NCI-H510A (cell line): ENCODE measurements around the gene MOSPD3.

Experiments
- DNase-seq: peaks from one replicate; lab custom pipeline; 2025; lab: John Stamatoyannopoulos, UW

Gene MOSPD3

DNA sequence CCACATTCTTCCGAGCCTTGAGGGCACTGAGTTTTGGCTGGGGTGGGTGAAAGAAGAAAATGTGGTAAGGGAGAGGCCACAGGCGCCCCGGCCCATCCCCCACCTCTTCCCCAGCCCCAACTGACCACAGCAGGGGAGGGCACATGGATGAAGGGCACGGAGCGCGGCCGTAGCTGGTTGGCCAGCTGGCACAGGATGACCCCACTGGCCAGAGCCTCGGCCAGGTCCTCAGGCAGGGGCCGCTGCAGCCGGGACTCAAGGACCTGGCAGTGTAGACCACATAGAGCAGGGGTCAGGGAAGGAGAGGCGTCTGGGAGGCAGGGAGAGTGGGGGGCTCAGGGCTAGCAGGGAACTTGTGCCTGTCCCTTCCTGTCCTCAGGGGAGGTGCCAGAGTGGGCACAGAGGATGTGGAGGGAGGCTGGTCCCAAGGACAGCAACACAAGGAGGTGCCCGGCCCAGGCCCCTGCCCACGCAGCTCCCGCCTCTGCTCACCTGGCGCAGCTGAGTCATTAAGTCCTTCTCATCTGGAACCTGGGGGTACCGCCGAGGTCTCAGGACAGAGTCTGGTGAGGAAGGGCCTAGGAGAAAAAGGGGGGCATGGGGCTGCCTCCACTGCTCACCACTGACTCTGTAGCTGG is 36.5 kb upstream of the MOSPD3 start:
- no peak for DNase-seq

DNA sequence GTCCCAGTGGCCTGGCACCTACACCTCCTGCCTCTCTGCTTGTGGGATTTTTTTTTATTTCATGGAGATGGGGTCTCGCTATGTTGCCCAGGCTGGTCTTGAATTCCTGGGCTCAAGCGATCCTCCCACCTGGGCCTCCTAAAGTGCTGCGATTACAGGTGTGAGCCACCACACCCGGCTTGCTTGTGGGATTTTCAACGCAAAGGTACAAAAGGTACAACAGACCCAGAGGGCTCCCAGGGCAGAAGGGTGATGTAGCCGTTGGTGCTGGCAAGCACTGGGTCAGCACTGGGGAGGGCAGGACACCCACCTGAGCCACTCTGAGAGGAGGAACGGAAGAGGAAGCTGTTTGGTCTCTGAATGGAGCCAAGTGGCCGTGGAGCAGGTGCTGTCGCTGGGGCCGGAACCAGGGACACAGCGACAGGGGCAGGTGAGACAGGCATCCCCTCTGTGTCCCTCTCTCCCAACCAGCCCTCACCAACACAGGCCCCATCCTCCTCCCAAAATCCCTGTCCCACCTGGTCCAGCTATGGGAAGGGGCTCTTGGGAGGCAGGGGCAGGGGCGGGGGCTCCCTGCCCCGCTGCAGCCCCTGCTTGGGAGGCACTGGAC is 35.9 kb upstream of the MOSPD3 start:
- no peak for DNase-seq

DNA sequence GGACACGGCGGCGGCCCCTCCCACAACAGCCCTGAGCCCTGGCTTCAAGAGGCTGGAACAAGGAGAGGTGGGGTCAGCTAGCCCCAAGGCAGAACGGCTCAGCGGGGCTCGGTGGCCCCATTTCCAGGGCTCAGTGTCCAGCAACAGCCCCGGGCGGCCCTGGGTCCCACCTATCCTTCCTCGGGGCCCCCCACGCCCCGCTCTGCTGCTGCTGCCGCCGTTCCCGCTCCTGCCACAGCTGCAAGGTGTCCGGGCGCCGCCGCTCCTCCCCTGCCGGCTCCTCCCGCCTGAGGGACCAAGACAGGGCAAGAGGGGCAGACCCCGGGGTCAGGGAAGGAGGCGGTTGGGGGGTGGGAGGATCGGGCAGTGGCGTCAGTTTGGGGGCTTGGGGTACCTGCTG is 35.2 kb upstream of the MOSPD3 start:
- no peak for DNase-seq

DNA sequence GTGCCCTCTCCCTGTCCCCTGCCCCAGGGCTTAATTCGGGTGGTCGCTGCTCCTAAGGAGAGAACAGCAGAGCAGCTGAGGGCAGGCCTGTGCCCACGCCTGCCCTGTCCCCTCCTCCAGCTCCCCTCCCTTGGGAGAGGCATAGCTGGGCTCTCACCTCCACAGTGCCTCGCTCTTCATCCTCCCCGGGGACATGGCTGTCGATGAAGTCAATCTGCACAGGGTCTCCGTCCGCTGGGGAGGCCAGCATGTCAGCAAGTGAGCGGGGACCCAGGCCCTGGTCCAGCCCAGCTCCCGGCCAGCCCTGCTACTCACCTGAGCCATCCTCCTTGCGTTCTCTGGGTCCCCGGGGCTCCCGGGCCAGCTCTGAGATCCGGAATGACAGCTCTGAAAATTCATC is 34.8 kb upstream of the MOSPD3 start:
- no peak for DNase-seq

DNA sequence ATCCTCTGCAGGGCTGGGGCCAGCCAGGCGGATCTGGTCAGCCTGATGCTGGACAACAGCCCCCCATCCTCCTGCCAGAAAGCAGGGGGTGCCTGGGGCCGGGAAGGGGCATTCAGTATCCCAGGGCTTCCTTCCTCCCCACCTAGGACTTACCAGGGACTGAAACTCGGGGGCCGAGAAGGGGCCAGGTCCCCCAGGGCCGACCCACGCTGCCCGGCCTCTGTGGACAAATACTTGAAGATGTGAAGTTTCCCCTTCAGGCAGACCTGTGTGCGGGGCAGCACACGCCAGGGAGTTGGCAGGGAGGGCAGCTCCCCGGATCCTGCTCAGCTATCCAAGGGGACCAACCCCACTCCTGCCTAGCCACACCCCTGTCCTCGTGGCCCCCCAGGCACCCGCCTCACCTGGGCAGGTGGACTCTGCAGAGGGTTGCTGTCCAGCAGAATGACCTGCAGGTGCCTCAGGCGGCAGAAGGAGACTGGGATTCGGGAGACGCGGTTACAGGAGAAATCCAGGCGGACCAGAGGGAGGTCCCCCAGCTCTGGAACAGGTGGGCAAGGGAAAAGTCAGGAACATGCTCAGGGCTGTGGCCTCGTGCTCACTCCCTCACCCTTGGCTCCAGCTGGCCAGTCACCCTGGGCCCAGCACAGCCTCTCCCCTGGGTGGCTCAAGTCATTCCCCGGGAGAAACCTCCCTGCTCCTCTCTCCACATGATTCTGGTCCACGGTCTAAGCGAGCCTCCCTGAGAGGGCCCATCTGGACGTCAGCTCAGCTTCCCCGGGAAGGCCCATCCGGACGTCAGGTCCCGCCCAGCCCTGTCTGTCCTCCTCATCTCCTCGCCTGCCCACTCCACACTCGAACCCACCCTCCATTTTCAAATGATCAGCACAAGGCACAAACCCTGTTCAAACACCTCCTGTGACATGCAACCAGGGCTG is 33.8 kb upstream of the MOSPD3 start:
- DNase-seq = no peak

DNA sequence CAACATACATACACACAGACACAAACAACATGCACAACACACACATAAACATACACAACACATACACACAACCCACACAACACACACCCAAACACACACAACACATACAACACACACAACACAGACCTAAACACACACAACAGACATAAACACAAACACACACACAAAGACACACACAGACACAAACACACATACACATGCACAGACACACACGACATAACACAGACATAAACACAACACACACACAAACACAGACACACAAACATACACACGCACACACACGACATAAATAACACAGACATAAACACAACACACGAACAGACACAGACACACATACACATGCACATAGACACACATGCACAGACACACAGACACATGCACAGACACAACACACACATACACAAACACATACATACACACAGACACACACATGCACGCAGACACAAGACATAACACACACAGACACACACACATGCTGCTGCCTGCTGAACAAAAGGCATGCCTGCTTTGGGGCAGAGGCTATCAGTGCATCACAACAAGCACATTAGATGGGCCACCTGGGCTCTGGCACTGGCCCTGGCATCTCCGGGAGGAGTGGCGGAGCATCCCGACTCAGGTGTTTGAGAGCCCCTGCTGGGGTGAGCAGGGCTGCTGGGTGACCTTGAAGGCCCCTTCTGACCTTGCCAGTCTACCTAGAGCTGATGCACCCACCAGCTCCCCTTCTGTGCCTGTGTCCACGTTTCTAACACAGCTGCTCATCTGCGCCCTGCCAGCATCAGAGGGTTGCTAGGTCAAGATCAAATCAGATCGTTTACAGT is 31.7 kb upstream of the MOSPD3 start:
- DNase-seq = no peak

DNA sequence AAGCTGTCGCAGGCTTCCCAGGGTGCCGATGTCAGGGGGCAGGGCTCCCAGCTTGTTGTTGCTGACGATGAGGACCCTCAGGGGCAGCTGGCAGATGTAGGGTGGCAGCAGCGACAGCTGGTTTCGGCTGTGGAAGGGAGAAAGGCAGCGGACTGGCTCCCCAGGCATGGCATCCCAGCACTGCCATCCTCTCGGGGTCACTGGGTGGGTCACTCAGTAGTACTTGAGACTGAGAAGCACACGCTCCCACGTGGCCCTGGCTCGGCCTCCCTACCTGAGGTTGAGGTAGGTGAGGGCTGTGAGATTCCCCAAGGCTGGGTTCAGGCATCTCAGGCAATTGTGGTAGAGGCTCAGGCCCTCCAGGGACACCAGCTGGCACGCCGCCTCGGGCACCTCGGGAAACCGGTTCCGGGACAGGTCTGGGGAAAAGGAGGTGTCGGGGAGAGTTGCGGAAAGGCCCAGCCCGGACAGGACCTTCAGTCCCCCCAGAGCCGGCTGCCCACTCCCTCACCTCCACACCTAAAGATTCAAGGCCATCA is 30.2 kb upstream of the MOSPD3 start:
- DNase-seq = no peak

DNA sequence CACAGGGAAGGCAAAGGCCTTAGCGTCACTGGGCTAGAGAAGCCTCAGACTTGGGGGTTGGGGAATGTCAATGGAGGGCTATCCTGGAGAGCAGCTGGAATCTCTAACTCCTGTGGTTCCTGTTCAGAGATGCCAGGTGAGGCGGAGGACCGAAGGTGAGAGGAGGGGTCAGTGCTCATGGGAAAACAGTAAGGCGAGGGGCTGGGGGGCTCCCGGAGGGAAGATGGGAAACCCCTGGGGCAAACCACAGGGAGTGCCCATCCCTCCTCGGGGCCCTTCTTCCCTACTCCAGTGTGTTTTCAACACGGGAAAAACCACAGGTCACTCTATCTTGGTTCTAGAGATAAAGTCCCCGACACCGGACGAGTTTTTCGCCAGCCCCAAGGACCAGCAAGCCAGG is 29.7 kb upstream of the MOSPD3 start:
- DNase-seq = no peak

DNA sequence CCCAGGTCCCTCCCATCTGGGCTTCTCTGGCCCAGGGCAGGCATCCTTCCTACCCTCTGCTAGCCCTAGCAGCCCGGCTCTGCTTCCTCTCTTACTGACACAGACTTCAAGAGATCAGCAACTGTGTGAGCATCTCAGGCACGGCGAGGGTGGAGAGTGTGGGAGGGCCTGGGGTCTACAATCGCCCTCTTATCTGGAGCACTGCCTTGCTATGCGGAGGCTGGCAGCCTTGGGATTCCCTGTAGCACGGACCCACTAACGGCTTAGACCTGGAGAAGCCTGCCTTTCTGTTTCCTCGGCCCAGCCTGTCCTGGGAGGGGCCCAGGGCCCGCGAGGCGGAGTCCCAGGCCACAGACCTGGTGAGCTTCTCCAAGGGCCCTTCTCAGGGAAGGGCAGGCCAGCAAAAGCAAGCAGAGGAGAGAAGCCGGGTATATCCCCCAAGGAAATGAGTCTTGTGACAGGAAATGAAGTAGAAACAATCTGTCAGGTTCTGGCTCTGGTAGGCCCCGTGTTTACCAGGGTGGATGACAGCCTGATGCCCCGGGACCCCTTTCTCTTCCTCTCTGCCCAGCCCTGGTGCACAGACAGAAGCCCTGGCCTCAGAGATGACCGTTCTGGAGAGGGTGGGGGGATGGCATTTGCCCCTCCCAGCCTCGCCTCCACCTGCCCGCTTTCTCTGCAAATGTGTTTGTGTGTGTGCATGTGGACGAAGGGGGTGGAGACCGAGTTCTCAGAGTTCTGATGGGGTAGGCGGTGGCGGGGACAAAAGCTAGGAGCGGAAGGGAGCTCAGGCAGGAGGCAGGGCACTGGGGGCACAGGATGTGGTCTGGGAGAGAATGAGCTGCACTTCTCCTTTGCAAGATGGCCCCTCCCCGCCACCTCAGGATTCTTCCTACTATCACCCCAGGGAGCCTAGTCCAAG is 28.9 kb upstream of the MOSPD3 start:
- no peak for DNase-seq

DNA sequence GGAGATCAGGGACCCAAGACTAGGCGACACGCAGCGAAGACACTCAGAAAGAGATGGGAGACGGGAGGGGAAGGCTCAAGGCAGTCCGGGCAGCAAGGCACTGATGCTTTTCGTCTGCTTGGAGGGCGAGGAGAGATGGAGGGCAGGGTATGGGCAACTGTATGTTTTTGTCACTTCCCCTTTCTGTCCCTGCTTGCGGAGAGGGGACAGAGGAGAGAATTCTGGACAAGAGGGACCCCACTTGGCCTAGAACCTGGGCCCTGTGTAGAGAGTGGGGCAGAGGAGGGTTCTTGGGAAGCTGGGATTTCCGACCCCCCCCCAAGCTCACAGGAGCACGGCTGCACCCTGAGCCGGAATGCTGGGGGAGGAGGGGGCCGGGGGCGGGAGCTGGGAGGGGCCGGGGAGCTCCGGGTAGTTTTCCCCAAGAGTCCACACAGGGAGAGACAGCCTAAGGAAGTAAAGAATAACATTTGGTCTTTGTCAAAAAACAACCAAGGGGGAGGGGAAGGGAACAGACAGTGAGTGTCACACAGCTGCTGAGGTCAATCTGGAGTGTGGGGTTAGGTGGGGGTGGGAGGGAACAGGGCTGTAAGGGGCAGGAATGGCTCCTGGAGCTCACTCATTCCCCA is 28.2 kb upstream of the MOSPD3 start:
- no peak for DNase-seq

DNA sequence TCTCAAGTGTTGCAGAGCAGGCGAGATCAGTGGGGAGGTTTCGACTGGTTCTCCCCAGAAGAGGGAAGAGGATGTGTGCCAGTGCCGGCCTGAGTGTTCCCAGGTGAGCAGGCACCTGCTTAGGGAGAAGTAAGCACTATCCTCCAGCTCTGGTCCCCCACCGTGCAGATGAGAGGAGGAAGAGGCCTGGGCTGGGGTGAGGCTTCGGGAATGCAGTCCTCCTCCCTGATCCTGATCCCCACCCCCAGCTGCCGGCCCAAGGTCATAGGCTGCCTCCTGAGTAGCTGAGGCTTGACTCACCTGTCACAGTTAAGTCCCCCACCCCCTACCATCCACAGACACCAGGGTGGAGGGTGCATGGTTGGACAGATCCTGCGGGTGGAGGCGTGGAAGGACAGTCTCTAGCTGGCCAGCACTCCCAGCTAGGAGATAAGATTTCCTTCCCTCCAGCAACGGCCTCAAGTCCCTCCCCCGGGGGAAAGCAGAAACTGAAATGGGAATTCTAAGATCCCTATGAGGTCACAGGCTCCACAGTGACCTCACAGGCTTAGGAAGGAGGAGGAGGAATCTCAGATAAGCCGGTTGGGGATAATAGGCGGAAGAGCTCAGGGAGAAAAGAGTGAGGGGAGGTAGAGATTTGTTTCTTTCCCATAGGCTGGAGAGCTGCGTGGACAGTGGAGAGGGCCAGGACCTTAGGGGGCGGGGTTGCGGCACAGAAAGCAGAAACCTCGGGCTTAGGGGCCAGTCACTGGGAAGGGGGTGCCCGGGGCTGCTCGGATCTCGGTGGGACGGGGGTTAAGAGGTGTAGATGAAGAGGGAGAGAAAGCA is 27.4 kb upstream of the MOSPD3 start:
- DNase-seq = peak; percentile 20

DNA sequence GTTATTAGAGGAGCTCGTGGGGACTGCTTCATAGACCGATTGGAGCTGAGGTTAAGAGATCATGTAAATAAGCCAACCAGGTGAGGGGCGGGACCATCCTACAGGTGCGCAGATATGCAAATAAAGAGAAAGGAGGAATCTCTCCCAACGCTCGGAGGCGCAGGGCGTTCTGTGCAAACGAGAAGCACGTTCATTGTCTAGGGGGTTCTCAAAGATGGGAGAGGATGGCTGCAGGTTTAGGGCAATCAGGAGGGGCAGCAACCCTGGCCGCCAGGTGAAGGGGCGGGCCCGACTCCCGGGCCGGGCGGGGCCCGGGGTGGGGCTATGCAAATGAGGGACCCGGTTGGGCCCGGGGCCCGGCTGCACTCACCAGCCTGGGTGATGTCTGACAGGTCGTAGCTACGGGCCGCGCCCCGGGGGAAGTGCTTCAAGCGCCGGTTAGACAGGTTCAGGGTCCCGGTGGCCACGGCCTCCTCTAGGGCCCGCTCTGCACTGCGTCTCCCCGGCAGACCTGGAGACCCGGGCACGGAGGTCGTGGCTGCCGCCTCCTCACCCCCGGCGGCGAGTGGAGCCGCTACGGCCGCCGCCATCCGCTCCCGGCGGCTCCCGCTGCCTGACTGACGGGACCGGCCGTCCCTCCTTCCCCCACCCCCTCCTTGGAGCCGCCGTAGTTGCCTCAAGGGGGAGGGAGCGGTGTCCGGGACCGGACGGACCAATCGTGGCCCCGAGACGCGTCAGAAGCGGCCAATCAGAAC is 26.7 kb upstream of the MOSPD3 start, which contains the start of gene LRCH4:
Gene LRCH4 (minus strand): TSS at position 619 of the 755 bp plus-strand sequence. CDS start 29 bp downstream, at position 590.
- DNase-seq = no peak

DNA sequence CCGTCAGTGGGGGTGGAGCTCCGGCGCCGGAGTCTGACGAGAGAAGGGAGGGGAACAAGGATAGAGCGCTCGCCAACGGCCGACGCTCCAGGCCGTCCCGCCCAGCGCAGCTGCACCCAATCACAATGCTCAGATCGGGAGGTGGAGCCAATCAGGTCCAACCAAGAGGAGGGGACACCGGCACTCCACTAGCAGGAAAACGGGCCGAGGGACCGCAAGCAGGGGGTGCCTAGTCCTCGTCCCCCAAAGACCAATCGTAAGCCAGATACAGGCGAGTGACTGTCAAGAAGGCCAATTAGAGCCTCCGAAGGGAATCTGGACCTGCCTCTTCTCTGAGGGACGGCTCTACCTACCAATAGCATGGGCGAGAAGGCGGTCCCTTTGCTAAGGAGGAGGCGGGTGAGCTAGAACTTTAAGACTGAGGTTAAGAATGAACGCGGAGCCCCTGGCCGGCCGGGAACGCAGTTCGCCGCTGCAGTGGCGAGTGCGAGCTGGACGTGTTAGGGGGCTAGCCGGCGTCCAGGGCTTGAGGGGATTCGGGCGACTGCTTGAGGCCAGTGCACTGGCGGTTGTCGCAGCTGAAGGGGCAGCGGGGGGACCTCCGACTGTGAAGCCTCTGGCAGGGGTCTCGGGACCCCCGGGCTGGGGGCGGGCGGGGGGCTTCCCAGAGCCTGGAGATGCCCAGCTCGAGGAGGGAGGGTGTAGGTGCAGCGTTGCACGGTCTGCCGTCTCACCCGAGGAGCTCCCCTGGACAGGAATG is 25.9 kb upstream of the MOSPD3 start, which contains the start of gene FBXO24:
Gene FBXO24 (plus strand): TSS at position 63 of the 760 bp plus-strand sequence. CDS start 298 bp downstream, at position 361.
- DNase-seq = peak; percentile 96

DNA sequence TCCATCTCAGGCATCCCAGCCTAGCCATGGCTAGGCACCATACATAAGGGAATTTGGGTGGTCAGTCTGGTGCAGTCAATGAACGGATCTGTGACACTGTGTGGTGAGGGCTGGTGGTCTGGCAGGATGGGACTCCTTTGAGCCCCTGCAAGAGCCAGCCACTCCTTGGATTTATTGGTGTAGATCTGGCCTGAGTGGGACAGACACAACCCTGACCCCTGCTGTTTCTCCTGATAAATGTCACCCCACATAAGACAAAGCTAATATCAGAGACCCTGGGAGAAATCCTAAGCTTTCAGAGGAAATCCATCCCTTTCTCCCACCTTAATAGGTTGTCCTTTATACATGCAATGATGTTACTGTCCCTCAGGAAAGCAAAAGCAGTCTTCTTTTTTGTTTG is 23.9 kb upstream of the MOSPD3 start:
- DNase-seq = no peak

DNA sequence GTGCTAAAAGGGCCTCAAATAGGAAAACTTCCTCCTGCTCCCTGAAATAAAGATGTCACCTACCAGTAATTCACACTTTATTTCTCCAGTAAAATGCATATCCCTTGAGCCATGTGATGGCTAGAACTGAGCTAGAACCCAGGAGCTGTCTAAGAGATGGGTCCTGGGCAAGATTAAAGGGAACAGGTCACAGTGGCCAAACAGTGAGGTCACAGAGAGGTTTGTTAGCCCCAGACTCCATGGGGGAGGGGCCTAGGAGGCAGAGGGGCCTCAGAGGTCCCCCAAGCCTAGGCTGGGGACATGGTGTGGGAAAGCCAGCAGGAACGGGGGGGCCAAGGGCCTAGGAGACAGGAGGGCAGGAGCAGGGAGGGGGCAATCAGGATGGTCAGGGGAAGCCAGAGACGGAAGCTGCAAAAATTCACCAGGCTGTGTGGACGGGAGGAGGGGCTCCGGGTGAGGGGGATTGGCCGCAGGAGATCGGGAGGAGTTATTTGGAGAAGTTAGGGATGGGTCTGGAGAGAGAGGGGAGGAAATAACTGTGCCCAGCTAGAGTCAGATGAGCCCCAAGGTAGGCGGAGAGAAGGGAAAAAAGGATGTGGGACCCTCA is 22.9 kb upstream of the MOSPD3 start:
- no peak for DNase-seq

DNA sequence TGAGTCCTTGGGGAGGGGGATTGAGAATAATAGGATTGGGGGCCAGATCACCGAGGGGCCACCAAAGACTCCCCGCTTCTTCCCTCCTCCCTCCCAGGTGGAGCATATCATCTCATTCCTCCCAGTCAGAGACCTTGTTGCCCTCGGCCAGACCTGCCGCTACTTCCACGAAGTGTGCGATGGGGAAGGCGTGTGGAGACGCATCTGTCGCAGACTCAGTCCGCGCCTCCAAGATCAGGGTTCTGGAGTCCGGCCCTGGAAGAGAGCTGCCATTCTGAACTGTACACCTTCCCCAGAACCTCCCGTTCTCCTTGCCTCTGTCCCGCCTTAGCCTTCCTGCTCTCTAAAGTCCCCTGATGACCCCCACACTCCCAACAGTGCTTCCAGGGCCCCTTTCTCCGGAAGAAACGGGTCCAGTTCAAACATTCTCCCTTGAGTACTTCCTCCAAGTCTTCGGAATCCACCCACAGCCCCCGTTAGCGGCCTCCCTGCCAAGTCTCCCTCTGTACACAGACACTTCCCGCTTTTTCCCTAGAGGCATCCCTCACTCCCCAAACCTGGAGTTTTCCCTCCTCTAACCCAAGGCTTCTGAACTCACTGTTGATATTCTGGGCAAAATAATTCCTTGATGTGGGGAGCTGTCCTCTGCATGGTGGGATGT is 22.1 kb upstream of the MOSPD3 start:
- no peak for DNase-seq

DNA sequence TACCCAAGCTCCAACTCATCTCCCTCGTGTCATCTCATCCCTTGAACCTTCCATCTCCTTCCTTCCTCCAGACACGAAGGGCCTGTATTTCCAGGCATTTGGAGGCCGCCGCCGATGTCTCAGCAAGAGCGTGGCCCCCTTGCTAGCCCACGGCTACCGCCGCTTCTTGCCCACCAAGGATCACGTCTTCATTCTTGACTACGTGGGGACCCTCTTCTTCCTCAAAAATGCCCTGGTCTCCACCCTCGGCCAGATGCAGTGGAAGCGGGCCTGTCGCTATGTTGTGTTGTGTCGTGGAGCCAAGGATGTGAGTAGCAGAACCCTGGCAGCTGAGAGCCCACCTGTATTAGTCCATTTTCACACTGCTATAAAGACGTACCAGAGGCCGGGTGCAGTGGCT is 20.7 kb upstream of the MOSPD3 start:
- no peak for DNase-seq
